Activated CD4-positive, alpha-beta T cell treated with anti-CD3 and anti-CD28 coated beads for 4 hours (primary cell): ENCODE data around the gene STAG3.
"Not testable (repeated sequence)": the region's sequence is repeated elsewhere in the genome, so short reads cannot be mapped to it uniquely, and the experiment has no call there.

Experiments used
- DNase-seq, 2 donors: peaks; one replicate each; pipeline ENCODE4 v3.0.0-alpha.2; 2020

The STAG3 gene

GRCh38 chr7:100173806-100174495 is 3.8 kb upstream of the STAG3 start:
- DNase-seq = no peak

GRCh38 chr7:100174582-100174981 is 3.1 kb upstream of the STAG3 start:
- no peak for DNase-seq

DNA sequence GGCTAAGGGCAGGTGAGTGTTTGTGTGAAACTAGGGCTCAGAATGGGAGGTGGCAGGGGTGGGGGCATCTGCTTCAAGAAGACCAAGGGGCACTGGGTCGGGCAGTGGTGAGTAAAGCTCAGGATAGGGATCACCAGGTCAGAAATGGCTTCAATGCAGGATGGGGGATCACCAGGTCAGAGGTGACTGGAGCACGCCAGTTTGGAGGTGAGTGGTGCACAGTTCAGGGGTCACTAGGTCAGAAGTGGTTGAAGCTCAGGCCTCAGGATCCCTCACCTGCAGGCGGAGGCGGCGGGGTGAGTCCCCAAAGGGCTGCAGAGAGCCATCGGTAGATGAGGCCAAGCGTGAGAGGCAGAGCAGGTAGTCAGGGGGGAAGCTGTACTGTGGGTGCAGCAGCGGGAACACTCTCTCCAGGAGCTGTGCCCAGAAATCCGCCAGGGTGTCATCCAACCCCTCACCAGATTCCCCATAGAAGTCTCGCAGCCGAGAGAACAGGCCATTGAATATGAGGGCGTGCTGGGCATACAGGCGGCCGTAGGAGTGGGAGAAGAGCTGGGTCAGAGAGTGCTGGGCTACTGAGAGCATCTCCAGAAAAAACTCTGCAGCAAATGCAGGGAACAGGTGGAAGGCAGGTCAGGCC is 2.3 kb upstream of the STAG3 start:
- DNase-seq = no peak

DNA sequence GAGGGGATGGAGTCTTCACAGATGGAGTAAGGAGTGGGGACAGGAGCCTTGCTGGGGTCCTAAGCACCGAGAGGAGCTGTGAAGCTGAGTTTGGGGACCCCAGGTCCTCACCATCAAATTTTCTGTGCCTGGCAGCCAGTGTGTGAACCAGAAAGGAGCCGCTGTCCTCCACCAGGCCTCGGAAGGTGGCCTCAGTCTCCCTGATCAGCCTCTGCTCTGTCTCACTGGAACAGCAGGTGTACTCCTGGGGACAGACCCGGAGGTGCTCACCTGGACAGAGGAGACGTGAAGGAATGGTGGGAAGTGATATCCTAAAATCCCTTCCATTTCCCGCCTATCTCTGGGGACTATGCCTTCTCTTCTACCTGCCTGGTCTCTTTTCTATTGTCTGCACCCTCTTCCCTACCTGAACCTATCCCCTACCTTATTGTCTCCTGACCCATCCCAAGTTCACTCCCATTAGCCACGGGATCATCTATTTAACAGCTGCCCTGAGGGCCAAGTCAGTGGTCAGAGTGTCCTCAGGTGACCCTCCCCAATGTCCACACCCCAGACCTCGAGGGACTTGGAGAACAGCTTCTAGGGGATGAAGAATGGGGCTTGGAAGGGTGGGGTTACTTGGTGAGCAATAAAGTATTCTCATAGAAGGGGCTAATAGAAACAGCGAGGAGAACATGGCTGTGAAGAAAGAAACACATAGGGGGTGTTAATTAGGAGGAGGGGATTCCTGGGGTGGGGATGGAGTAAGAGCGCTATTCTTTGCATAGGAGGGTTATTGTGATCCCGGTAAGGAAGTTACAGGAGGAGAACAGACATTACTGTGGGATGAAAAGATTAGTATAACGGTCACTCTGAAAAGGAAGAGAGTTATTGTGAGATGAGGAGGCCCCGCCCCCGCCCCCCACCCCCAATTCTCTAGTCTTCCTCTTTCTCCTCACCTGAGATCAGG is 1.3 kb upstream of the STAG3 start:
- no peak for DNase-seq

- DNase-seq = not testable (repeated sequence)
Measured at GRCh38 chr7:100180084-100180483, 2.4 kb downstream of the STAG3 start.

DNA sequence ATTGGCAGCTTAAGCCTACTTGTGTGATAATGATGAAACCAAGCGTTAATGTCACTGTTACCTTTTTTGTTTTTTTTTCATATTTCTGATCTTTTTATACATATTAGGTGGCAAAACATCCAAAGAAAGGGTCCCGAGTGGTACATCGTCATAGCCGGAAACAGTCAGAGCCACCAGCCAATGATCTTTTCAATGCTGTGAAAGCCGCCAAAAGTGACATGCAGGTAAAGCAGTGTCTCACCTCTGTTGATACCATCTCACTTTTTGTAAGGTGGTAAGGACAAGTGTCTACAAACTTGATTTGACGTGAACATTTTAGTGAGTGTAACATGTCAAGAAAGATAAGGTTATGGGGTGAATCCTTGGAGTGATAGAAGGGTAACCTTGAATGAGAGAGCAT is 4.9 kb downstream of the STAG3 start:
- not testable (repeated sequence) for DNase-seq

GRCh38 chr7:100183090-100183489 is 5.4 kb downstream of the STAG3 start:
- DNase-seq = not testable (repeated sequence)

DNA sequence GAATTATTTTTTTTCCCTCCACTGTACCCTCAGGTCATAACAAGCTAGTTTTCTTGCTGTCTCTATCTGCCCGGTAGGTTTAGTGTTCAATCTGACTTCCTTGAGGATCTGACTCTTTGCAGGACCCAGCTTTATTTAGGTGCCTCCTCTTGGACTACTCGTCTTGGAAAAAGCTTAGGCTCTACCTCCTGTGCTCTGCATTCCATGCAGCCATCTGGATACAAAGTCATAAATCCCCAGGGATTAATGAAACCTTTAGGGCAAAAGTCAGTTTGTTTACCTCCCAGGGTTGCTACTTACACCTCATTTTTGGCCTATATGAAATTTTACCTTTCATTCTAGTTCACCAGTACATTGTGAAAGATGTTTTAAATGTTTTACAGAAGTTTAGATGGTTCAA is 8.0 kb downstream of the STAG3 start:
- no peak for DNase-seq

DNA sequence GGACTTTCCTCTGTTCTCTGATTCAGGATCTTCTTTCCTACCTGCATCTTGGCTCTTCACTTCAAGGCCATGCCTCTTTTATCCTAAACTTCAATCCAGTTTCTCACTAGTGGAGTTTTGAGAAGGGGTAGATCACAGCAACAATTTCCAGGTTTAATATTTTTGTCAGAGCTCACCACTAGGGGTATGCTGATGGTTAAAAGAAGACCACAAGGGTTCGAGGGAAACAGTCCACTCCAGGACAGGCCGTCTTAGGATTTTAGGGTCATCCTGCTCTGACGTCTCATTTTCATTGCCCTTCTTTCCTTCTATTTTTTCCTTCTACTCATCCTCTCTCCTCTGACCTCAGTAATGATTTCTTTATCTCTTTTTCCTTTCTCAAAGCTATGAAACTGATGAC is 11.3 kb downstream of the STAG3 start:
- no peak for DNase-seq

DNA sequence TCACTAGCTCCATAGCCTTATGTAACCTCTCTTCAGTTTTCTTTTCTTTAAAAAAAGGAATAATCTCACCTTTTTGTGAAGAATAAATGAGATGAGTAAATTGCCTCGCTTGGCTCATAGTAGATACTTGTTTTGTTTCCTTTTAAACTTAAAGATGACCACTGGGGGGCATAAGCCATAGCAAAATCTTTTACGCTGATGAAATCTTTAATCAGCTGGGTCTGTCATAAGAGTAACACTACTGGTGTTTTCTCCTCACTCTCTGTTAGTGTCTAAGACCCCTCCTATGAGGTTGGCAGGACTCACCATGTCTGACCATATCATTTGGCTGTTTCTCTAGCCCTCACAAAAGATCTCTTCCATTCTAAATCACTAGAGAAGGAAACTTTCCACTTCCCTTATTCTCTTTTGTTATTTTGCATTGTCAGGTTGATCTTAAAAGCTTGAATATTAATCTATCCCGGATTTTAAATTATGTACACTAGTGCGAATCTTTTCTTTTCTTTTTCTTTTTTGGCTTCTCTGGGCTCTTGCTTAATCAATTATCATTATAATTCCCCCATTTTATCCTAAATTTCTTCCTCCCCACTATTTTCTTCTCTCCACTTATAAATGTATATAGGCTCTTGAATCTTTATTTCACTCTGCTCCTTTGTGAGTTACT is 12.5 kb downstream of the STAG3 start:
- no peak for DNase-seq

- DNase-seq = no peak
Measured at GRCh38 chr7:100191775-100192174, 14.1 kb downstream of the STAG3 start.

- not testable (repeated sequence) for DNase-seq
Measured at GRCh38 chr7:100192281-100192862, 14.7 kb downstream of the STAG3 start.

- DNase-seq = no peak
Measured at GRCh38 chr7:100192969-100193368, 15.3 kb downstream of the STAG3 start.

DNA sequence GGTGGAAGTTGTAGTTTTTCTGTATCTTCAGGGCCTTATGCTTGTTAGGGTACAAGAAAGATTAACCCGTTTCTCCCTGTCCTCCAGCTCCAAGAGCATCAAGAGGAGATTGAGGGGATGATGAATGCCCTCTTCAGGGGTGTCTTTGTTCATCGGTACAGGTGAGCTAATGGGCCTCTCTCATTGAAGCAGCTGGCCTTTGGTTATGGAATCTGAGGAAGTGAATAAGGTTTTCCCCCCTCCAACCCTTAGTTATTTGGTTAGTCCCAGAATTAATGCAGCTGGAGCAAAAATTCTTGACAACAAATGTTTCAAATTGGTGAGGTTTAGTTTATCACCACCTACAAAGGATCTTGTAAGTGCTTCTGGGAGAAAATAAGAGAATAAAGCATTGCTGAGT is 17.5 kb downstream of the STAG3 start:
- no peak for DNase-seq

GRCh38 chr7:100195901-100196322 is 18.2 kb downstream of the STAG3 start:
- not testable (repeated sequence) for DNase-seq

DNA sequence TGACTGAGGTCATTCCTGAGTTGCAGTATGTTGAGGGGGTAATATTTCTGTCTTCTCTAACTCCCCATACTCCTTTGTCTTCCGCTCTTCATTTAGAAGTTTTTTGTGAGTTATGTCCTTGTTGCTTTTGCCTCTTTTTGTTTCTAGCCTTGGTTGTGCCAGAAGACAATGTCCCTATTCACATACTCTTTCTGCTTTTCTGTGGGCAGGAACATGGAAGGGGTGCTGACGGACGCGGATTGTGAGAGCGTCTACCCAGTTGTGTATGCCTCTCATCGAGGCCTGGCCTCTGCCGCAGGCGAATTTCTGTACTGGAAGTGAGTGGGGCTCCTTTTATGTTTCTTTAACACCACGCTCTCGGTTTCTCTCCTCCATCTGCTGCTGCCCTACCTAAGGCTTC is 20.5 kb downstream of the STAG3 start:
- DNase-seq = no peak

DNA sequence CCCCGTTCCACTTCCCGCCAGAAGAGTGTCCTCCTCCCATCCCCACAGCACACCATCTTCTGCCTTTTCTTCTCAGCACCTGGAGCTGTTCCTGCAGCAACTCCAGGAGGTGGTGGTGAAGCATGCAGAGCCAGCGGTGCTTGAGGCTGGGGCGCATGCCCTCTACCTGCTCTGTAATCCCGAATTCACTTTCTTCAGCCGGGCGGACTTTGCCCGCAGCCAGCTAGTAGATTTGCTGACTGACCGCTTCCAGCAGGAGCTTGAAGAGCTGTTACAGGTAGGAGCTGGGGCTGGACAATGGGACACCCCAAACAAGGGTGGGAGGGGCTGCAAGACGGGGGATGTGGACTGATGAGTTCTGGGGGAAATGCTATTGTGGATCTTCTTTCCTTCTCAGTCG is 23.0 kb downstream of the STAG3 start:
- no peak for DNase-seq

- no peak for DNase-seq
Measured at GRCh38 chr7:100204454-100204853, 26.7 kb downstream of the STAG3 start.

- DNase-seq = no peak
Measured at GRCh38 chr7:100208911-100209408, 31.2 kb downstream of the STAG3 start.

- no peak for DNase-seq
Measured at GRCh38 chr7:100209493-100209892, 31.8 kb downstream of the STAG3 start.

DNA sequence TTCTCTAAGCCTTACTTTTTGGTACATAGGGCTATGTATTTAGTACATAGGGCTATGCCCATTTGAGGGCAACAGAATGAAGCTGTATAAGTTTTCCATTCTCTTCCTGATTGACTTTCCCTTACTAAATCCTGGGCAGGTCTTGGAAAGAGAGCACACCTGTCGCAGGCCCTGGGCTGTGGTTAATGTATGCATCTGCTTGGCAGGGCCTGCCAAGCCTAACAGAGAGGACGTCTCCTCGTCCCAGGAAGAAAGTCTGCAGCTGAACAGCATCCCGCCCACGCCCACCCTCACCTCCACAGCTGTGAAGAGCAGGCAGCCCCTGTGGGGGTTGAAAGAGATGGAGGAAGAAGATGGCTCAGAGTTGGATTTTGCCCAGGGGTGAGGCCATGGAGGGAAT is 33.1 kb downstream of the STAG3 start:
- DNase-seq = peak in 1 of 2 donors; percentile 28

DNA sequence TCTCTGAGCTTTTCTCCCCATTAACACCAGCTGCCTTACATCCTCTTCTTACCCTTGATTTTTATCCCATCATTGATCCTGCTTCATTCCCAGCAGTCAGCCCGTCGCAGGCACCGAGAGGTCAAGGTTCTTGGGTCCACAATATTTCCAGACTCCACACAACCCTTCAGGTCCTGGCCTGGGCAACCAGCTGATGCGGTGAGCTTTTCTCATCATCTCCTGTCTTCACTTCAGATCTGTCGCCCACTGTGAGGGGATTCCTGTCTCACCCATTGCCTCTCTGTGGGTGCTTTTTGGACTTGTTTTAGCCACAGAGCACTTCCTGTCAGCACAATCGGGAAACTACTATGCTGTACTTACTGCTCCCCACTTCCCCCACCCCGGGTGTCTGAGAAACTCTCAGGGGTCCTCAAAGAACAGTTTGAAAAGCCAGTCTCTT is 33.6 kb downstream of the STAG3 start:
- no peak for DNase-seq
